NCI-H2171 (cell line): Measurements from ENCODE around the gene FAM219B.
A peak's percentile ranks its signal among the peaks of the same experiment; 100 is the strongest.
"Not testable (repeated sequence)": the region's sequence is repeated elsewhere in the genome, so short reads cannot be mapped to it uniquely, and the experiment has no call there.

Experiments
- DNase-seq: peaks from one replicate; lab custom pipeline; 2025; lab: John Stamatoyannopoulos, UW

Gene FAM219B

DNA sequence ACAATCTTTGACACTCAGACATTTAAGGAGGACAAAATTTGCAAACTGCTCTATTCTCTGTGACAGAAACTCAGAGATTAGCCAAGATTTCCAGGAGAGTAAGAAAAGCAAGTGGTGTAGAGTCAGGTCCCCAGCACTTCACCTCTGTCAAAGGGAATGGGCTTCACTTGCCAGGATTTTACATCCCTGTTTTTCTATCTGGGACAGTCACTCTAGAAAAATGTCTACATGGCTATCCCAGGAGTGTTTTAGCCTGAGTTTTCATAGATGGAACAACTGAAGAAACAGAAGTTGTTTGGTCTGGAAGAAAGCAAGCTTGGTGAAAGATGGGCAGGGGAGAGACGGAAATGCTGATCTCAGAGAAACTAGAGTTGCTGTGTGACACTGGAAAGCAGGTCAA is 3.0 kb downstream of the FAM219B start:
- no peak for DNase-seq

DNA sequence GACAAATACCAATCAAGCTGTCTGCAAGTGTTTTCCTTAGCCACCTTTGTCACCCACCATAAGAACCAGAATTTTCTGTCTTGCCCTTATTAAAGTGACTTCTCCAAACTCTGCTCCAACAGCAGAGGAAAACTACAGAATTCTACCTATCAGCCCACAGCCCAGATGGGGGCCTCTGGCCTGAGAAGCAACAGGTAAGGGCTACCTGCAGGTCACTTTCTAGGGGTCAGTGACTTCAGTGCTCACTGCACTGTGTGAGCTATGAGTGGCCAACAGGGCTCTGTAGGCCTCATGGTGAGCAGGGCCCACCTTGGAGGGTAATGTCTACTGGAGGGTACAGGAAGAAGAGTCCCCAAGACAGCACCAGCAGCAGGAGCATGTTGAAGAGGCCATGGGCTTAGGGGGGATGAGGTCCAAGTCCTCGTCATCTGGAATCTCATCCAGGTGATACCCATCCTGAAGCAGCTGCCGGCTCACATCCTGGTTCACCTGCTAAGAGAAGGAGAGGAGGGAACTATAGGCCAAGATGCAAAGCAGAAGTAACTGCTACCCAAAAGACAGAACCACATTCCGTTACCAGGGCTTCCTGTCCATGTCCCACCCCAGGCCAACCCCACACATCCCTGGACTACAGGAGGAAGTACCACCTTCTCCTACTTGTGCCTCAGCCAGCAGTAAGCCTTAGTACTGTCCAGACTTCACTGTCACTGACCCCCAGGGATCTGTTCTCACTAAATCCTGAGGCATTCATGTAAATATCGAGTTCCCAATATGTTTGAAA is 4.2 kb downstream of the FAM219B start:
- no peak for DNase-seq

DNA sequence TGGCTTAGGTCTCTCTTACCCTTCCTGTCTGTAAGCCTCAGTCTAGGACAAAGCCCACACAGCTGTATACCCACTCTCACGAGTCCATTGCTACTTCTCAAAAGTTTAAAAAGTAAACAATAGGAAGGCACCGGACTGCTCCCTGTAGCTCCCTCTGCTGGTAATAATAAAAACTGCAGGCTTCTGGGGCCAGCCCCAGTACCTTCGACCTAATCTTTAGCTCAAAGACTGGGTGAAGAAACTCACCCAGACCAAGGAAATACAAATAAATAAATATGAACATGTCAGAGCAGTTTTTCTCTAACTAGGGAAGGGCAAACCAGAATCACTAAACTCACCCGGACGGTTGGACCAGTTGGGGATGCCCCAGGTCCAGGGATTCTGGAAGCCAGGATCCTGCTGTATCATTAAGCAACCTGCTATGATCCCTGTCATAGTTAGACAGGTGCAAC is 5.0 kb downstream of the FAM219B start:
- DNase-seq, result no peak

DNA sequence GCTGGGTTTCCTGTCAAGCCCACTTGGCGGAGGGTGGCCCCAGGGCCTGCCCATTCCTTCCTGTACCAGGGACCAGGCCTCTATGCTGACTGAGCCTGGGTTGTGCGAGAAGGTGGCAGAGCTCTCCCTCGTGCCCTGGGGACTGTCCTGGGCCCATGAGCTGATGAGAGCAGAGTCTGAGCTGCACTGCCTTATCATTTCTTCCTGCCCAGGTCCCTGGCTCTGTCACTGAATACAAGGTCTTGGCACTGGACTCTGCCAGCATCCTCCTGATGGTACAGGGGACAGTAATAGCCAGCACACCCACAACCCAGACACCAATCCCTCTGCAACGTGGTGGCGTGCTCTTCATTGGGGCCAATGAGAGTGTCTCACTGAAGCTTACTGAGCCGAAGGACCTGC is 9.3 kb downstream of the FAM219B start:
- no peak for DNase-seq

DNA sequence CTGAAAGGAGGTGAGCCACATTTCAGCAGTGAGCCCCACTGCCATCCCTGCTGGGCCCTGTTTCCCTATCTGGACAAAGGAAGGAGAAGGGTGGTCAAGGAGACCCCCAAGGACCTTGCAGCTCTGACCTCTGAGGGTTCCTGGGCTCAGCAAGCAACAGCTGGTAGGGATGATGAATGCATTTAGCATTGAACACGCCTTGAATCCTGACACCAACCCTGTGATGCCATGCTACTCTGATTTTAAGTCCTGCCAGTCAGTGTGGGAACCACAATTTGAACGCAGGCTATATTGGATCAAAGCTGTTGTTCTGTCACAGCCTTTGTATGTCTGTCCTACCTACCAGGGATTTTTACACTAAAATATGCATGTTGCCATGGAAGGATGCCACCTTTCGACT is 10.3 kb downstream of the FAM219B start:
- no peak for DNase-seq

DNA sequence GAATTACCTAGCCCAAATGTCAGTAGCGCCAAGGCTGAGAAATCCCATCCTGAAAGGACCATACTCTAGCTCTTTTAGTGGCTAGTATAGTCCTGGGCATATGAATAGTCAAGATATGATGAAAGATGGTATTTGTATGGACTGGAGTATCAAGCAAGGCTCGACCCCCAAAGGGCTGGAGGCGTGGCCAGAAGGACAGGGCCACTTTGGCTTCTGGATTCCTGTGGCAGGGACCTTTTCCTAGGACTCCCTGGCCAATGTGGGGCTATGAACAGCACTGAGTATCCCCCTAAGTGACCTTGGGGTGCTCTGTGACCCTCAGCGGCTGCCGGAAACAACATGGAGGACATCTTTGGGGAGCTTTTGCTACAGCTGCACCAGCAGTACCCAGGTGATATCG is 10.8 kb downstream of the FAM219B start:
- DNase-seq, result no peak

DNA sequence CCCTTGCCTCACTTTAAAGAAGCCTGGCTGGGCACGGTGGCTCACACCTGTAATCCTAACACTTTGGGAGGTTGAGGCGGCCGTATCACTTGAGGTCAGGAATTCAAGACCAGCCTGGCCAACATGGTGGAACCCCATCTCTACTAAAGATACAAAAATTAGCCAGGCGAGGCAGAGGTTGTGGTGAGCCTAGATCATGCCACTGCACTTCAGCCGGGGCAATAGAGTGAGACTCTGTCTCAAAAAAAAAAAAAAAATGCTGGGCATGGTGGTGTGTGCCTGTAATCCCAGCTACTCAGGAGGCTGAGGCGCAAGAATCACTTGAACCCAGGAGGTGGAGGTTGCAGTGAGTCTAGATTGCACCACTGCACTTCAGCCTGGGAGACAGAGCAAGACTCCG is 12.3 kb downstream of the FAM219B start:
- not testable (repeated sequence) for DNase-seq

DNA sequence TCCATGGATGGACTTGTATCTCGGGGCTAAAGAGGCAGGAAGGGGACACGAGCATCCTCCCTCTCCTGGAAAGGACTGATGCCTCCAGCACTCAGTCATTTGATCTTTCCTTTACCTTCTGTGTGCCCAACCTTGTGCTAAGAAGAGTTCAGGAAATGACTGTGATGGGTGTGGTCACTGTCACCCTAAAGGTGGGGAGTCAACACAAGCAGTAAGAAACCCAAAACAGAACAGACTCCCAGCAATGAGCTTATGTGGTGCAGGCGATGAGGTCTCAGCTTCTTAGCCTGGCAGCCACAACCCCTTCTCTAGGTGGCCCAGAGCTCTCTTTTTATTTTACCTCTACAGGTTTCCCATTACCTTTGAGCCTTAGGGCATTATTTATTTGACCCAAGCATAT is 13.0 kb downstream of the FAM219B start:
- no peak for DNase-seq

DNA sequence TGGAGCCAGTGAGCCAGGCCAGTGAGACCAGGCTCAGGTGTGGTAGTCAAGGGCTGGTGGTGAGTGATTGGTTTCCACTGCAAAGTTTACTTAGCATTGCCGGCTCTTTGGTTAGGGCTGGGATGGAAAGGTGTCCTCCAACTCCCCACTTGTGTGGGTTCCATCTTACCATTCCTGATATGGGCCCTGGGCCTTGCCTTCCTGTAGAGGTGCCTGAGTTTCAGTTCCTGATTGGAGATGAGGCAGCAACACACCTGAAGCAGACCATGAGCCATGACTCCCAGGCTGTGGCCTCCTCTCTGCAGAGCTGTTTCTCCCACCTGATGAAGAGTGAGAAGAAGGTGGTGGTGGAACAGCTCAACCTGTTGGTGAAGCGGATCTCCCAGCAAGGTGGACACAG is 13.7 kb downstream of the FAM219B start:
- no peak for DNase-seq

DNA sequence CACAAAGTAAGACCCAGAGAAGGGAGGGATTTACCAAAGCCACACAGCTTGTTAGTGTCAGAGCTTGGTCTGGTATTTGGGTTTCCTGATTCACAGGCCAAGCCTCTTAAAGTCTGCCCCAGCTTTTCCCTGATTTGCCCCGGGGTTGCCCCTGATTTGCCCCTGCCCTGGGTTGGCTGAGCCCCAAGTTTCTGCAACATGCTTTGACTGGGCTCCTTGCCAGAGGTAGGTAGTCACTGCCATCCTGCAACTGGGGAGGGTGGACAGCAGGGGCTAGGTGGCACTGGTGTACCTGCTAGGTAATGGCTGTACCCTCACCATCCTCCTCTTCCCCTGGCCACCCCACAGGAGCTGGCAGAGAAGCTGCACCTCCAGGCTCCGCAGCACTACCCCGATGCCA is 14.3 kb downstream of the FAM219B start:
- DNase-seq, result no peak

DNA sequence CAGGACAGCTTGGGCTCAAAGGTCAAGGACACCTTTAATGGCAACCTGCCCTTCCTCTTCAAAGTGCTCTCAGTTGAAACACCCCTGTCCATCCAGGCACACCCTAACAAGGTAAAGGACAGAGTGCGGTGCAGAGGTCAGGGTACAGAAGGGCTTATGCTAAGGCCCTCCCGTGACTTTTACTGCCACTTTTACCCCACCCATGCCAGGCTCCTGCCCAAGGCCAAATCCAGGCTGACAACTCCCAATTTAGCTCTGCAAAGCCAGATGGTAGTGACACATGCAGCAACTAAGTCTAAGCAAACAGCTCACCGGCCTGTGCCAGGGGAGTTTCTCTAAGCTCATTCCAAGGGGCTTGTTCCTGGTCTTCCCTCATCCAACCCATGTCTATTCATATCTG is 15.2 kb downstream of the FAM219B start:
- no peak for DNase-seq

DNA sequence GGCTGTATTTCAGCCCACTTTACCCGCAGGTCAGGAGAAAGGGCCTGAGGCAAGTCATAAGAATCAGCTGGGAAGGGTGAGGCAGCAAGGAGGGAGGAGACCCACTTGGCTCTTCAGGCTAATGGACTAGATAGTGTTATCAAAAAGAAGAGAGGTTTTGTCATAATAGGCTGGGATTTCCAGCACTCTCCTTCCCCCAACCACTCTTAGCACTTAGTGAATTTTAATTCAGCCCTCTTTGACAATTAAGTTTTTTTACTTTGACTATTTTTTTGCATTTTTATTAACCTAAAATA is 16.0 kb downstream of the FAM219B start:
- DNase-seq, result no peak

DNA sequence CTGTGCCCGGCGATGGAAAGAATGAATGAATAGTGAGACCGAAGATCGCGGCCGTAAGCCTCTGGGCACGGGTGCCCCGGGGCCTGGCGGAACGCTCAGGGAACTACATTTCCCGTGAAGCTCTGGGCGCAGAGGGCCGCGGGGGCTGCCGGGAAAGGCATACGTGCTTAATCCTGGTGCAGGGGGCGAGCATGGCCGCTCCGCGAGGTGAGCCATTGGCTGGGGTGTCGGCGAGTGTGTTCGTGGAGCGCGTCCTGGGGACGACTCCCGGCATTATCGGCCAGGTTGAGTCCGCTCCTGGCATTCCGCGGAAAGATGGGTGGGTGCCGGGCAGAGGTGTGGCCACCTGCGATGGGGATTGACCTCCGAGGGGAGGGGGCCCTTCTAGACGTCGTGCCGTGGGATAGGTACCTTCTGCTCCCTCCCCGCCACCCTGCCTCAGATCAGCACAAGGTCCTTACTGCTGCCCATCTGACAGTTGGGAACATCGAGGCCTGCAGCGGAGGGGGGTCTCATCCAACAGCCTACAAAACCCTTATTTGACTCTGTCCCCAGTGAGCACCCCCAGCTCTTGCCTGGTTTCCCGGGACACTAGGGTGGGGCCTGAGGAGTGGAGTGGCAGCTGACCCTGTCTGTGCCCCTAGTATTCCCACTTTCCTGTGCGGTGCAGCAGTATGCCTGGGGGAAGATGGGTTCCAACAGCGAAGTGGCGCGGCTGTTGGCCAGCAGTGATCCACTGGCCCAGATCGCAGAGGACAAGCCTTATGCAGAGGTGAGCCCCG is 16.6 kb downstream of the FAM219B start, which contains the start of gene MPI:
MPI (plus strand) TSS at position 160 of the 782 bp plus-strand sequence; CDS start at position 192, 32 bp downstream.
- peak; percentile 88 for DNase-seq

DNA sequence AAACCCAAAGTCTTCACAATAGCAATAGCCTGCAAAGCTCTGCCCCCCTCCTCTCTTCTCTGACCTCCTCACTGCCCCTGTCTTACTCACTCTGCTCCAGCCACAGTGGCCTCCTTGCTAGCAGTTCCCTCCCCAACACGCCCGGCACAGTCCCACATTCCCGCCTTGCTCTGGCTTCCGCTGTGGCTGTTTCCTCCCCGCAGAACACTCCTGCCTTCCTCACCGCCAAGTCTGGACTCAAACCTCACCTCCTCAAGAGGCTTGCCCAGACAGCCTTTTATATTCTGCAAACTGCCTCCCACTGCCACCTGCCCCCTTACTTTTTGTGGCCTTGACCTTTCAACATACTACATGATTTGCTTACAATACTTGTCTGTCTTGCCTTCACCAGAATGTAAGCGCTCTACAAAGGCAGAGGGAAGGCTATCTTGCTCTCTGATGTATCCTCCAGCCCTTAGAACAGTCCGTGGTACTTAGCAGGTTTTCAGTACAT is 17.2 kb downstream of the FAM219B start:
- no peak for DNase-seq

DNA sequence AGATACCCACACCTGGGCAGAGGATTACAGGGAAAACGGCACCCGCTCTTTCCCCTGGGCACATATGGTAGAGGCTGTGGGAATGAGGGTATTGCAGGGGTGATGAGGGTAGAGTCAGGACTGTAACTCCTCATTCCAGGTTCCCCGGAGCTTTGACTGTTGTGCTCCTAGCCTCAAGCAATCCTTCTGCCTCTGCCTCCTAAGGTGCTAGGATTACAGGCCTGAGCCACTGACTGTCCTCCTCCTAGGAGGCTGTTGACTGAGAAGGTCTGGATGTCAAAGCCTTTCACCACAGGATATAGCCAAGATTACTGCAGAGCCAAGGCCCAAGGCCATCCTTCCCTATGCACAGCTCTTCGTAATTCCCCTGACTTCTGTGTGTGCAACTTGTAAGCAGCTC is 17.9 kb downstream of the FAM219B start:
- no peak for DNase-seq

DNA sequence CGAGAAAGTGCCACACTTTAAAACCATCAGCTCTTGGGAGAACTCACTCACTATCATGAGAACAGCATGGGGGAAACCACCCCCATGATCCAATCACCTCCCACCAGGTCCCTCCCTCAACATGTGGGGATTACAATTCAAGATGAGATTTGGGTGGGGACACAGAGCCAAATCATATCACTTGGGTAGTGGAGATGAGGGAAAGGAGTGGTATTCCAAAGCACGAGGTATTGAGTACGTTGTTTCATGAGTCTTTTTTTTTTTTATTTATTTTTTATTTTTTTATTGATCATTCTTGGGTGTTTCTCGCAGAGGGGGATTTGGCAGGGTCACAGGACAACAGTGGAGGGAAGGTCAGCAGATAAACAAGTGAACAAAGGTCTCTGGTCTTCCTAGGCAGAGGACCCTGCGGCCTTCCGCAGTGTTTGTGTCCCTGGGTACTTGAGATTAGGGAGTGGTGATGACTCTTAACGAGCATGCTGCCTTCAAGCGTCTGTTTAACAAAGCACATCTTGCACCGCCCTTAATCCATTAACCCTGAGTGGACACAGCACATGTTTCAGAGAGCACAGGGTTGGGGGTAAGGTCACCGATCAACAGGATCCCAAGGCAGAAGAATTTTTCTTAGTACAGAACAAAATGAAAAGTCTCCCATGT is 19.0 kb downstream of the FAM219B start:
- not testable (repeated sequence) for DNase-seq

DNA sequence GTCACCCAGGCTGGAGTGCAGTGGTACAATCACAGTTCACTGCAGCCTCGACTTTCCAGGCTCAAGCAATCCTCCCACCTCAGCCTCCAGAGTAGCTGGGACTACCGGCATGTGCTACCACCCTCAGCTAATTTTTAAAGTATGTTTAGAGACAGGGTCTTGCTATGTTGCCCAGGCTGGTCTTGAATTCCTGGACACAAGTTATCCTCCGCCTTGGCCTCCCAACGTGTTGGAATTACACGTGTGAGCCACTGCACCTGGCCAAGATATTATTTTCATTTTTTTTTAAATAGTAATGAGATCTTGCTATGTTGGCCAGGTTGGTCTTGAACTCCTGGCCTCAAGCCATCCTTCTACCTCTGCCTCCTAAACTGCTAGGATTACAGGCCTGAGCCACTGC is 21.2 kb downstream of the FAM219B start:
- no peak for DNase-seq

DNA sequence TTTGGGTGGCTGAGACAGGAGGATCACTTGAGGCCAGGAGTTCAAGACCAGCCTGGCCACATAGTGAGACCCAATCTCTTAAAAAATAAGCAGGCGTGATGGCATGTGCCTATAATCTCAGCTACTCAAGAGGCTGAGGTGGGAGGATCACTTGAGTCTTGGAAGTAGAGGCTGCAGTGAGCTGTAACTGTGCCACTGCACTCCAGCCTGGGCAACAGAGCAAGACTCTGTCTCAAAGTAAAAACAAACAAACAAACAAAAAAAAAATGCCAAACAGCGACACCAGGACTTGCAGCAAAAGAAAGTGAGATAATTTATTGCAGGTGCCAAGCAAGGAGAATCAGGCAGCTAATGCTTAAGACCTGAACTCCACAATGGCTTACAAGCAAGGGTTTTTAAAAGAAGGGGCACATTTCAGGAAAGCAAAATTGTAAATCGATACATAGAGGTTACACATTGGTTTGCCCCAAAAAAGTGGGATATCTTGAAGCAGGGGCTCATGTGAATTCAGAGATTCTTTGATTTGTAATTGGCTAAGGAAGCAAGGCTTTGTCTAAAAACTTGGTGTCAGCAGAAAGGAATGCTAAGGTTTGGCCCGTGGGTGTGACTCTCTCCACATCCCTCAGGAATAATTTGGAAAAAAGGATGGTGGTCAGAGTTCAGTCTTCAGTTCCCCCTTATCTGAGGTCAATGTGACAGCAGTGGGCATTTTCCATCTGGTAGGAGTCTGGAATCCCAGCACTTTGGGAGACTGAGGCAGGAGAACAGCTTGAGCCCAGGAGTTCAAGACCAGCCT is 22.0 kb downstream of the FAM219B start:
- DNase-seq, result no peak

DNA sequence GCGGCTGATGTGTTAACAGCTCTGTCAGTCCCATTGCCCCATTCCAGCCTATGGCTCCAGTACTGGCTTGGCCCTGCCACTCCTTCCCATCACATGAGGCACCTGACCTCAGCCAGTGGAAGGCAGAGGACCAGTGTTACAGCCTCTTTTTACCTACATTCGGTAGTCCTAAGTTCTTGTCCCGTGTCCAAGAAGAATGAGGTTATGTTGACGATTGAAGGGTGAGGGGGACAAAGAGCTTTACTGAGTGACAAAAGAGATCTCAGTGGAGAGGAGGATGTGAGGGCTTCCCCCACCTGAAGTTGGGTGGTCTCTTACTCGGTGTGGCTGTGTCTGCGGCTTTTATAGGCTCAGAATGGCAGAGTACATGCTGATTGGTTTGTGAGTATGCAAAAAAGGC is 24.1 kb downstream of the FAM219B start:
- DNase-seq, result no peak

DNA sequence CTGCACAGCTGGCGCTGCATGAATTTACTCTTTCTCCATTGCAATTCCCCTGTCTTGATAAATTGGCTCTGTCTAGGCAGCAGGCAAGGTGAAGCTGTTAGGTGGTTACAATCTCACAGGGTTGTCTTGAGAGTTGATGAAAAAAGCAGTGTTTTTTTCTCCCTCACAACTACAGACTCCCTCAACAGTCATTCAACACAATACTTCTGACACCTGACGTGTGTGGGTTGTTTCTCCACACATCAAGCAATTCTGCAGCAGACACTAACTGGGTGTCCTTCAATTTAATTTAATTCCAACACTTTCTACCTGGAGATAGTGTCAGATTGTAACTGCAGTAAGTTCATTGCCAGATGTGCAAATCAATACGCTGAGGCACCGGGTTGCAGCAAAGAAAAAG is 28.4 kb downstream of the FAM219B start:
- DNase-seq, result no peak

DNA sequence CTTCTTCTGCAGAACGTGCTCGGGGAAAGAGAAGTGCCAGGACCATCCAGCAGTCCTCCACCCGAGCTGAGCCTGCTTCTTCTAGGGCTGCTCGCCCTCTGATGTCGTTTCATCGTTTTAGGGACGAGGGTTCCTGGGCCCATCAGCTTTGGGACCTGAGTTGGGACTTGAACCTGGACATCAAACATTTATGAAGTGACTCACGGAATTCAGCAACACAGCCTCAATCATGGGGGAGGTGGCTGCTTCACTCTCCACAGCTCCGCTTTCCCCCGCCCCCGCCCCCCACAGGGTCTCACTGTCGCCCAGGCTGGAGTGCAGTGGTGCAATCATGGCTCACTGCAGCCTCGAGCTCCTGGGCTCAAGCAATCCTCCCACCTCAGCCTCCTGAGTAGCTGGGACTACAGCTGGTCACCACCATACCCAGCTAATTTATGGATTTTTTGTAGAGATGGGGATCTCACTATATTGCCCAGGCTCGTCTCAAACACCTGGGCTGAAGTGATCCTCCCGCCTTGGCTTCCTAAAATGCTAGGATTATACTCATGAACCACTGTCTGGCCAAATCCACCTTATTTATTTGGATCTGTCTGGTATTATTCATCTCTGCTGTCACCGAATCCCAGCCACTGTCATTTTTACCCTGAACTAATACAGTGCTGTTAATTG is 32.8 kb downstream of the FAM219B start:
- no peak for DNase-seq
